SW480 (cell line): ENCODE data around the gene LRRC75A.
"Not testable (repeated sequence)": the region's sequence is repeated elsewhere in the genome, so short reads cannot be mapped to it uniquely, and the experiment has no call there.

ENCODE experiments used
- DNase-seq: peaks from one replicate; pipeline ENCODE4 v3.0.0-alpha.2; 2016; ENCODE audit warnings: low spot score

Gene LRRC75A

GRCh38 chr17:16398270-16399267, 93.4 kb downstream of the LRRC75A start:
- no peak for DNase-seq

- not testable (repeated sequence) for DNase-seq
These were observed 95.3 kb downstream of the LRRC75A start for GRCh38 chr17:16396693-16397092.

GRCh38 chr17:16395887-16396286, 96.1 kb downstream of the LRRC75A start:
- DNase-seq = not testable (repeated sequence)

- DNase-seq = not testable (repeated sequence)
These were observed 99.5 kb downstream of the LRRC75A start for GRCh38 chr17:16392491-16392890.
